GM12878 (cell line): Measurements from ENCODE around the gene CHIT1. TPM values are rescaled to one million over a fixed set of nuclear protein-coding genes. Genes with fewer than 3 reads are reported as not detected.

Experiments
- ATAC-seq: fragments of 200-7000 bp; cut with Tn5 transposase; 3 replicates; pipeline ENCODE4 v1.9.1; 2020; ENCODE audit warnings: mild to moderate bottlenecking, moderate library complexity
- BruUV-seq: library from RNA; stranded (reverse); fragments of 400-500 nt; replicated peaks from 2 replicates; lab custom pipeline; 2021; lab: Mats Ljungman, UMichigan
- CTCF ChIA-PET: fragments of 300-600 bp; sonication (Branson Sonifier 250); formaldehyde crosslinking; extraction: SDS; loops from one replicate; lab custom pipeline; 2021; ENCODE audit warnings: inconsistent platforms; lab: Yijun Ruan, JAX
- POLR2A ChIA-PET: fragments of 350-600 bp; formaldehyde crosslinking; extraction: SDS; loops from one replicate; lab custom pipeline; 2021; ENCODE audit warnings: inconsistent platforms; lab: Charles Lee
- RAD21 ChIA-PET: fragments of 300-600 bp; sonication (Branson Sonifier 250); formaldehyde crosslinking; loops from one replicate; lab custom pipeline; 2023; ENCODE audit warnings: antibody characterized with exemption; ENCODE audit not compliant: unreplicated experiment; lab: Charles Lee
- SMC1A ChIA-PET: fragments of 300-600 bp; sonication (Branson Sonifier 250); formaldehyde crosslinking; loops from one replicate; lab custom pipeline; 2023; ENCODE audit not compliant: unreplicated experiment, uncharacterized antibody; lab: Charles Lee
- DNase-seq: peaks from one replicate; pipeline ENCODE4 v3.0.0-alpha.2; 2011; ENCODE audit warnings: low read depth, low spot score
- FAIRE-seq: peaks from 3 replicates; lab custom pipeline; 2011; peaks lifted over from hg19 to GRCh38; lab: Jason Lieb, UNC
- H2AFZ ChIP-seq: 2 replicates; pipeline ENCODE4 v1.6.0; 2011; ENCODE audit warnings: low read depth, low read length, control low read depth; ENCODE audit not compliant: control insufficient read depth
- H3K27ac ChIP-seq: 2 replicates; pipeline ENCODE4 v1.5.1; 2011; ENCODE audit warnings: control low read depth; ENCODE audit not compliant: control insufficient read depth, insufficient read depth
- H3K27me3 ChIP-seq, 2 experiments: replicated peaks in 1 of 2; 2 replicates each; pipeline versions ENCODE4 v1.6.0 to v1.6.1; 2011; ENCODE audit warnings: low read length in 1 of 2; ENCODE audit not compliant: control insufficient read depth in 2 of 2, insufficient read depth in 2 of 2
- H3K36me3 ChIP-seq, 2 experiments: 2 replicates each; pipeline ENCODE4 v1.5.1; 2011; ENCODE audit warnings: low read length in 1 of 2; ENCODE audit not compliant: control insufficient read depth in 2 of 2, insufficient read depth in 2 of 2
- H3K4me1 ChIP-seq: 2 replicates; pipeline ENCODE4 v1.6.1; 2011; ENCODE audit warnings: mild to moderate bottlenecking, low read length, moderate library complexity, mixed read lengths; ENCODE audit not compliant: control insufficient read depth, insufficient read depth
- H3K4me2 ChIP-seq: 2 replicates; pipeline ENCODE4 v1.6.0; 2011; ENCODE audit warnings: control low read depth; ENCODE audit not compliant: control insufficient read depth, insufficient read depth
- H3K4me3 ChIP-seq: fragments of 200-600 bp; sonication (generic); 2 replicates; pipeline ENCODE4 v1.5.1; 2016
- H3K79me2 ChIP-seq: 2 replicates; pipeline ENCODE4 v1.6.0; 2011; ENCODE audit warnings: low read length; ENCODE audit not compliant: control insufficient read depth, insufficient read depth
- H3K9ac ChIP-seq: 2 replicates; pipeline ENCODE4 v1.8.0; 2011; ENCODE audit warnings: low read length, control low read depth, mixed read lengths; ENCODE audit not compliant: control insufficient read depth, insufficient read depth
- H3K9me3 ChIP-seq: replicated peaks from 3 replicates; pipeline ENCODE4 v1.5.1; 2011; ENCODE audit warnings: mild to moderate bottlenecking, low read length; ENCODE audit not compliant: control insufficient read depth, insufficient read depth
- H4K20me1 ChIP-seq: 2 replicates; pipeline ENCODE4 v1.6.0; 2011; ENCODE audit not compliant: control insufficient read depth, insufficient read depth
- CBFB ChIP-seq: IDR thresholded peaks from 2 replicates; pipeline ENCODE4 v1.6.1; 2016; ENCODE audit warnings: antibody characterized with exemption, low read depth
- CHD2 ChIP-seq: IDR thresholded peaks from 2 replicates; pipeline ENCODE4 v1.6.1; 2011; ENCODE audit warnings: low read depth, low read length, improper control_type of control experiment, borderline replicate concordance
- CREB1 ChIP-seq: IDR thresholded peaks from 2 replicates; pipeline ENCODE4 v1.6.1; 2012; ENCODE audit warnings: low read depth, mild to moderate bottlenecking, inconsistent platforms
- HDGF ChIP-seq: fragments of 450-650 bp; IDR thresholded peaks from 2 replicates; pipeline ENCODE4 v1.6.1; 2016; ENCODE audit warnings: antibody characterized with exemption
- NR2C1 ChIP-seq: fragments of 450-650 bp; IDR thresholded peaks from 2 replicates; pipeline ENCODE4 v1.6.1; 2017; ENCODE audit warnings: antibody characterized with exemption, mild to moderate bottlenecking, moderate library complexity
- NRF1 ChIP-seq: conservative IDR thresholded peaks from 2 replicates; pipeline ENCODE4 v1.6.1; 2011; ENCODE audit warnings: mild to moderate bottlenecking, low read depth, low read length, improper control_type of control experiment
- POLR2AphosphoS5 ChIP-seq: IDR thresholded peaks from 2 replicates; pipeline ENCODE4 v1.6.1; 2011; ENCODE audit warnings: mild to moderate bottlenecking, low read length, inconsistent platforms
- RELA ChIP-seq: fragments of 450-650 bp; IDR thresholded peaks from 2 replicates; pipeline ENCODE4 v1.8.0; 2014; ENCODE audit warnings: borderline replicate concordance; ENCODE audit not compliant: partially characterized antibody
- RUNX3 ChIP-seq: IDR thresholded peaks from 2 replicates; pipeline ENCODE4 v1.6.1; 2012; ENCODE audit warnings: low read length, inconsistent platforms
- SMC3 ChIP-seq: IDR thresholded peaks from 2 replicates; pipeline ENCODE4 v1.6.1; 2011; ENCODE audit warnings: low read length, improper control_type of control experiment, borderline replicate concordance
- SUZ12 ChIP-seq: fragments of 200-600 bp; sonication (generic); IDR thresholded peaks from one replicate; pipeline ENCODE4 v1.6.1; 2018; ENCODE audit warnings: antibody characterized with exemption, mild to moderate bottlenecking; ENCODE audit not compliant: unreplicated experiment
- YY1 ChIP-seq: IDR thresholded peaks from 2 replicates; pipeline ENCODE4 v1.6.1; 2011; ENCODE audit warnings: low read depth, mild to moderate bottlenecking, low read length
- ZBED1 ChIP-seq: IDR thresholded peaks from 2 replicates; pipeline ENCODE4 v1.6.1; 2016; ENCODE audit warnings: borderline replicate concordance
- ZBTB11 ChIP-seq: fragments of 450-650 bp; formaldehyde crosslinking; IDR thresholded peaks from 2 replicates; pipeline ENCODE4 v1.5.0; 2022; ENCODE audit warnings: mild to moderate bottlenecking, missing genetic modification characterization
- ZBTB33 ChIP-seq: fragments of 450-650 bp; IDR thresholded peaks from 2 replicates; pipeline ENCODE4 v1.6.1; 2017; ENCODE audit warnings: mild to moderate bottlenecking
- ZNF217 ChIP-seq: fragments of 450-650 bp; IDR thresholded peaks from 2 replicates; pipeline ENCODE4 v1.6.1; 2017; ENCODE audit warnings: antibody characterized with exemption, mild to moderate bottlenecking
- WGBS: methylation state at CpG from one replicate; pipeline ENCODE4 v1.1.6; 2016; ENCODE audit warnings: low lambda C conversion rate; ENCODE audit not compliant: insufficient replicate concordance, insufficient coverage; ENCODE audit errors: missing lambda C conversion rate; 5-methylcytosine and 5-hydroxymethylcytosine counted together
- in situ Hi-C: fragments of 300-500 bp; cut with MboI; formaldehyde crosslinking; loops from 9 replicates; pipeline ENCODE4 v1.14.3; 2018; ENCODE audit warnings: mixed read lengths
- intact Hi-C: fragments of 100-400 bp; cut with micrococcal nuclease; formaldehyde crosslinking; loops from one replicate; pipeline ENCODE4 v1.14.2; 2022; ENCODE audit not compliant: unreplicated experiment
- polyA plus RNA-seq, 11 experiments: library from polyadenylated mRNA; depleted of rRNA in 4 of 11; unstranded in 6 of 11; stranded (reverse) in 5 of 11; fragments of >200 nt; fragmentation: Nextera tagmentation in 4 of 11; fragmentation: Illumina TruSeq in 1 of 11; extraction: Ambion mirVana in 4 of 11; extraction: Trizol in 1 of 11; gene quantifications; 1 replicate in 1 of 11; 2 replicates in 10 of 11; pipeline versions ENCODE4 v1.2.1 to v1.2.3, GENCODE V29; 2011 to 2016; ENCODE audit warnings: inconsistent platforms in 2 of 11, missing spikeins in 2 of 11, low read depth in 1 of 11
- total RNA-seq, 4 experiments: library from RNA; depleted of rRNA in 3 of 4; stranded (reverse); fragments of >200 nt in 3 of 4; fragmentation: Illumina TruSeq in 1 of 4; extraction: Trizol in 1 of 4; gene quantifications; 2 replicates each; pipeline versions ENCODE4 v1.2.1 to v1.2.3, GENCODE V29; 2013 to 2021

Gene CHIT1
- total and polyA plus RNA-seq, 10 of the 15 experiments (the other 5 are each of a cell fraction or from before 2014, with no cell fraction given) = 0.02 to 2.1 (median 0.76) TPM

GRCh38 chr1:203200916-203201315, 28.6 kb downstream of the CHIT1 start:
- Histone ChIP-seq H3K4me3 (no peak overlapping the region), H3K4me1 (no peaks in the 10 kb centered on the region), H3K27ac (no peak overlapping the region), H3K27me3 (peaks cover 0 to 5% of the 10 kb centered on the region in 2 experiments; a peak in 3 of 4 replicates), H3K4me2 (no peak overlapping the region), H2AFZ (no peak overlapping the region), H3K79me2 (no peaks in the 10 kb centered on the region), H3K9ac (no peak overlapping the region), H3K9me3 (no peaks in the 10 kb centered on the region), H4K20me1 (no peaks in the 10 kb centered on the region; the same call in 1 of the 2 replicates), H3K36me3 (no peaks in the 10 kb centered on the region)
- ChIA-PET CTCF (interaction anchor here (1.0 to 1.9 kb wide), 4 partner anchors 13 to 83 kb away, joined by 4 to 13 read pairs (median 4); no protein-coding TSS in a partner anchor), RAD21 (interaction anchor here (0.7 kb wide), 1 partner anchor 1652 kb away, joined by 3 read pairs; no protein-coding TSS in a partner anchor), POLR2A (no interaction called here), SMC1A (interaction anchor here (1.0 to 1.6 kb wide), 2 partner anchors 9 to 11 kb away, joined by 3 to 4 read pairs; no protein-coding TSS in a partner anchor)
- TF ChIP-seq CREB1 = no peak
- no peak for TF ChIP-seq CHD2
- no peak for TF ChIP-seq SUZ12
- no peak for TF ChIP-seq RELA
- TF ChIP-seq NRF1 = no peak
- TF ChIP-seq HDGF = no peak
- no peak for TF ChIP-seq ZBED1
- TF ChIP-seq SMC3 = no peak
- TF ChIP-seq ZBTB33 = no peak
- TF ChIP-seq ZBTB11 (CRISPR knock-in tag) = no peak
- no peak for TF ChIP-seq CBFB
- TF ChIP-seq ZNF217 = no peak
- TF ChIP-seq NR2C1 = no peak
- no peak for TF ChIP-seq POLR2AphosphoS5
- TF ChIP-seq YY1 = no peak
- TF ChIP-seq RUNX3 = no peak
- BruUV-seq = no TSS peak
- FAIRE-seq (no peak), DNase-seq (no peak), ATAC-seq (no peak)
- WGBS = 0% methylated on average over 1 of the region's 1 CpG
- in situ Hi-C loops (no loop called here), intact Hi-C loops (no loop called here)
